HFF-Myc (cell line): ENCODE data around the gene SAGE1.
"Not testable (repeated sequence)": the region's sequence is repeated elsewhere in the genome, so short reads cannot be mapped to it uniquely, and the experiment has no call there.

Experiments
- DNase-seq: peaks from one replicate; pipeline ENCODE4 v3.0.0-alpha.2; 2011; ENCODE audit warnings: low read depth; ENCODE audit errors: extremely low read depth
- H3K4me3 ChIP-seq: replicated peaks from 2 replicates; pipeline ENCODE4 v1.5.1; 2011; ENCODE audit warnings: low read depth, mild to moderate bottlenecking, control low read depth, low read length
- CTCF ChIP-seq: IDR thresholded peaks from 2 replicates; pipeline ENCODE4 v1.5.1; 2012; ENCODE audit warnings: mild to moderate bottlenecking, low read depth, low read length, control low read depth; ENCODE audit errors: missing control alignments

Gene SAGE1

GRCh38 chrX:135910251-135910650 is 16.7 kb downstream of the SAGE1 start:
- DNase-seq, result no peak
- no peak for TF ChIP-seq CTCF
- no peak overlapping the region for H3K4me3 ChIP-seq

- H3K4me3 ChIP-seq, result no peak overlapping the region
- no peak for TF ChIP-seq CTCF
- DNase-seq, result no peak
Measured at GRCh38 chrX:135914404-135914803, 20.9 kb downstream of the SAGE1 start.

GRCh38 chrX:135920516-135920915 is 27.0 kb downstream of the SAGE1 start:
- not testable (repeated sequence) for H3K4me3 ChIP-seq, DNase-seq

GRCh38 chrX:135923353-135923752 is 29.8 kb downstream of the SAGE1 start:
- no peak overlapping the region for H3K4me3 ChIP-seq
- TF ChIP-seq CTCF, result peak; percentile 6
- no peak for DNase-seq

GRCh38 chrX:135927897-135928296 is 34.4 kb downstream of the SAGE1 start:
- no peak for TF ChIP-seq CTCF
- H3K4me3 ChIP-seq, result no peak overlapping the region
- no peak for DNase-seq

GRCh38 chrX:135931644-135932487 is 38.4 kb downstream of the SAGE1 start:
- TF ChIP-seq CTCF, result peak; percentile 74
- DNase-seq, result peak; percentile 1
- H3K4me3 ChIP-seq, result no peak overlapping the region

- no peak overlapping the region for H3K4me3 ChIP-seq
- no peak for DNase-seq
Measured at GRCh38 chrX:135944486-135944885, 51.0 kb downstream of the SAGE1 start.

More at GRCh38 chrX:135944486-135944885, 51.0 kb downstream of the SAGE1 start:
- no peak for TF ChIP-seq CTCF
